SK-N-SH (cell line): ENCODE results near the gene ZBTB46. TPM values are rescaled to one million over a fixed set of nuclear protein-coding genes. Genes with fewer than 3 reads are reported as not detected.

Source experiments
- CTCF ChIA-PET: fragments of 300-600, 350-600 bp; formaldehyde crosslinking; extraction: SDS; loops from one replicate; lab custom pipeline; 2021; lab: Yijun Ruan, JAX
- POLR2A ChIA-PET: fragments of 350-600 bp; sonication (Branson Sonifier 250); formaldehyde crosslinking; extraction: SDS; loops from one replicate; lab custom pipeline; 2020; ENCODE audit warnings: antibody characterized with exemption, inconsistent platforms; lab: Yijun Ruan, JAX
- DNase-seq: peaks from one replicate; pipeline ENCODE4 v3.0.0; 2012
- H2AFZ ChIP-seq: fragments of 200-600 bp; sonication (generic); 2 replicates; pipeline ENCODE4 v1.8.1; 2016; ENCODE audit warnings: antibody characterized with exemption, mild to moderate bottlenecking, low read depth
- H3F3A ChIP-seq: fragments of 200-600 bp; sonication (generic); replicated peaks from 2 replicates; pipeline ENCODE3; 2016; ENCODE audit warnings: antibody characterized with exemption, mild to moderate bottlenecking; ENCODE audit not compliant: insufficient read depth
- H3K27ac ChIP-seq, 2 experiments: fragments of 200-500 bp in 1 of 2; fragments of 200-600 bp in 1 of 2; sonication (Bioruptor generic) in 1 of 2; sonication (generic), shearing (Covaris generic) in 1 of 2; 2 replicates each; pipeline versions ENCODE4 v1.5.1 to v1.6.1; 2014 to 2016; ENCODE audit warnings: low read depth in 2 of 2, inconsistent platforms in 1 of 2, low read length in 1 of 2, mild to moderate bottlenecking in 1 of 2, mixed read lengths in 1 of 2
- H3K27me3 ChIP-seq: fragments of 200-600 bp; sonication (generic), shearing (Covaris generic); 2 replicates; pipeline ENCODE4 v1.6.1; 2016; ENCODE audit warnings: mixed run types; ENCODE audit not compliant: insufficient read depth
- H3K36me3 ChIP-seq, 2 experiments: fragments of 200-500 bp in 1 of 2; fragments of 200-600 bp in 1 of 2; sonication (Bioruptor generic) in 1 of 2; sonication (generic) in 1 of 2; replicated peaks in 1 of 2; 2 replicates each; pipeline versions ENCODE3 to v1.5.1; 2014 to 2016; ENCODE audit warnings: low read length in 1 of 2, mild to moderate bottlenecking in 1 of 2; ENCODE audit not compliant: insufficient read depth in 2 of 2, control insufficient read depth in 1 of 2
- H3K4me1 ChIP-seq, 2 experiments: fragments of 200-500 bp in 1 of 2; fragments of 200-600 bp in 1 of 2; sonication (Bioruptor generic) in 1 of 2; sonication (generic), shearing (Covaris generic) in 1 of 2; 2 replicates each; pipeline versions ENCODE4 v1.5.1 to v1.6.1; 2014 to 2016; ENCODE audit warnings: low read depth in 1 of 2, low read length in 1 of 2, mixed run types in 1 of 2; ENCODE audit not compliant: insufficient read depth in 2 of 2, control insufficient read depth in 1 of 2
- H3K4me2 ChIP-seq: fragments of 200-600 bp; sonication (generic), shearing (Covaris generic); 2 replicates; pipeline ENCODE4 v1.6.1; 2017; ENCODE audit warnings: mixed run types
- H3K4me3 ChIP-seq, 2 experiments: fragments of 200-500 bp in 1 of 2; fragments of 200-600 bp in 1 of 2; sonication (Bioruptor generic) in 1 of 2; sonication (generic), shearing (Covaris generic) in 1 of 2; 2 replicates each; pipeline versions ENCODE4 v1.5.1 to v1.8.1; 2014 to 2016; ENCODE audit warnings: low read depth in 2 of 2, inconsistent platforms in 1 of 2, low read length in 1 of 2, mild to moderate bottlenecking in 1 of 2, mixed read lengths in 1 of 2, moderate library complexity in 1 of 2
- H3K79me2 ChIP-seq: fragments of 200-600 bp; sonication (generic); 2 replicates; pipeline ENCODE4 v1.8.1; 2017; ENCODE audit warnings: mild to moderate bottlenecking; ENCODE audit not compliant: insufficient read depth
- H3K9ac ChIP-seq: fragments of 200-600 bp; sonication (generic); 2 replicates; pipeline ENCODE4 v1.6.1; 2017; ENCODE audit warnings: mixed run types
- H3K9me2 ChIP-seq: fragments of 200-600 bp; sonication (generic); 2 replicates; pipeline ENCODE4 v1.6.1; 2017; ENCODE audit warnings: mixed run types
- H3K9me3 ChIP-seq: fragments of 200-600 bp; sonication (generic); 2 replicates; pipeline ENCODE4 v1.6.1; 2017; ENCODE audit warnings: mixed run types, mild to moderate bottlenecking, moderate library complexity
- H4K20me1 ChIP-seq: fragments of 200-600 bp; sonication (generic); 2 replicates; pipeline ENCODE4 v1.6.1; 2017; ENCODE audit warnings: mild to moderate bottlenecking, mixed run types; ENCODE audit not compliant: insufficient read depth
- GATA2 ChIP-seq: sonication (generic); formaldehyde crosslinking; IDR thresholded peaks from 2 replicates; pipeline ENCODE4 v1.5.0; 2020; ENCODE audit warnings: mild to moderate bottlenecking, missing genetic modification reagents
- IRF3 ChIP-seq: fragments of 150-350 bp; IDR thresholded peaks from 2 replicates; pipeline ENCODE4 v1.6.1; 2016; ENCODE audit warnings: mild to moderate bottlenecking, low read depth, low read length
- MXI1 ChIP-seq: IDR thresholded peaks from 2 replicates; pipeline ENCODE4 v1.6.1; 2012; ENCODE audit warnings: mild to moderate bottlenecking, low read depth, low read length, improper control_type of control experiment
- SIN3A ChIP-seq: IDR thresholded peaks from 2 replicates; pipeline ENCODE4 v1.6.1; 2012; ENCODE audit warnings: low read depth, mild to moderate bottlenecking, low read length, moderate library complexity, borderline replicate concordance
- SMC3 ChIP-seq: IDR thresholded peaks from 2 replicates; pipeline ENCODE4 v1.6.1; 2012; ENCODE audit warnings: low read depth, low read length, improper control_type of control experiment
- TEAD4 ChIP-seq: IDR thresholded peaks from 2 replicates; pipeline ENCODE4 v1.4.0; 2012; ENCODE audit warnings: mild to moderate bottlenecking, borderline replicate concordance; ENCODE audit not compliant: insufficient read depth
- WGBS: methylation state at CpG from one replicate; pipeline ENCODE4 v1.1.6; 2017; ENCODE audit warnings: low lambda C conversion rate; 5-methylcytosine and 5-hydroxymethylcytosine counted together
- polyA plus RNA-seq, 3 experiments: library from polyadenylated mRNA; depleted of rRNA; stranded (reverse); fragments of >200 nt; gene quantifications; 2 replicates each; pipeline ENCODE4 v1.2.3, GENCODE V29; 2012

The ZBTB46 gene
- polyA plus RNA-seq, 1 of the 3 experiments (the other 2 are of a cell fraction): 0.15 TPM

GRCh38 chr20:63745961-63746731 is 84.9 kb downstream of the ZBTB46 start:
- Histone ChIP-seq H3K9ac (no peak overlapping the region), H3K36me3 (peaks cover 15 to 26% of the 10 kb centered on the region in 2 experiments), H3K4me2 (no peak overlapping the region), H3K4me3 (no peak overlapping the region), H3K9me2 (no peaks in the 10 kb centered on the region), H3K27me3 (no peaks in the 10 kb centered on the region), H4K20me1 (peaks cover 13% of the 10 kb centered on the region), H3K27ac (no peak overlapping the region), H3K4me1 (peaks cover 0 to 9% of the 10 kb centered on the region in 2 experiments; a peak in 1 of 4 replicates), H3F3A (peaks cover 12% of the 10 kb centered on the region), H3K9me3 (no peaks in the 10 kb centered on the region), H2AFZ (no peak overlapping the region), H3K79me2 (peaks cover 11% of the 10 kb centered on the region)
- TF ChIP-seq SMC3 (no peak), TEAD4 (no peak)
- WGBS: 88% methylated on average over 6 of the region's 26 CpGs
- peak; percentile 41 for DNase-seq
- ChIA-PET CTCF (interaction anchor here (3.6 kb wide), 1 partner anchor 29 kb away, joined by 16 read pairs; no protein-coding TSS in a partner anchor), POLR2A (no interaction called here)

DNA sequence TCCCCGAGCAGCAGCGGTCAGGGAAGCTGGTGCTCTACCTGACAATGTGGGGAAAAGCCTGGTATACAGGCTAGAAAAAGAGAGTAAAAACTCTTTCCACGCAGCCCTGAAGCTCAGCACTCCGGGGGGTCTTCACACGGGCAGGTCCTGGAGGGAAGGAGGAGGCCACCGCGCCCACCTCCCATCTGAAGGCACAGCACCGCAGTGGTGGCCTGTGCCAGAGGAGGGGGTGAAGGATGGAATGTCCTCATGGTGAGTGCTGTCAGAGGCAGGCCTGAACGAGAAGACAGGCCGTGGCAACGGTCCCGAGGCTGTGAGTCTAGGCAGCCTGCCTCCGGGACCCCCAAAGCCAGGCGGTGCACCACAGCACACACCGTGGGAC is 85.6 kb downstream of the ZBTB46 start:
- 91% methylated on average over 10 of the region's 15 CpGs for WGBS

More for the DNA sequence above, 85.6 kb downstream of the ZBTB46 start:
- POLR2A ChIA-PET: interaction anchor here (0.7 kb wide), 1 partner anchor 13 kb away, joined by 3 read pairs; no protein-coding TSS in a partner anchor
- Histone ChIP-seq H3K27me3 (no peaks in the 10 kb centered on the region), H3K9ac (no peak overlapping the region), H3K9me2 (no peaks in the 10 kb centered on the region), H3K9me3 (no peaks in the 10 kb centered on the region), H3K27ac (no peak overlapping the region), H3K4me3 (no peak overlapping the region), H3K36me3 (peaks cover 15 to 26% of the 10 kb centered on the region in 2 experiments), H3K79me2 (peaks cover 16% of the 10 kb centered on the region), H3K4me1 (peaks cover 0 to 11% of the 10 kb centered on the region in 2 experiments; a peak in 1 of 4 replicates), H3K4me2 (no peak overlapping the region), H3F3A (peaks cover 15% of the 10 kb centered on the region), H4K20me1 (peaks cover 16% of the 10 kb centered on the region), H2AFZ (no peak overlapping the region)
- CTCF ChIA-PET: interaction anchor here (3.6 kb wide), 1 partner anchor 30 kb away, joined by 16 read pairs; no protein-coding TSS in a partner anchor
- no peak for TF ChIP-seq SIN3A
- TF ChIP-seq GATA2 (CRISPR knock-in tag): no peak
- TF ChIP-seq MXI1: no peak
- TF ChIP-seq IRF3: no peak
- DNase-seq: peak; percentile 36
